Small intestine (tissue), 7 donors: ENCODE results near the gene TDRD3. TPM values are rescaled to one million over a fixed set of nuclear protein-coding genes. Genes with fewer than 3 reads are reported as not detected.
A peak's percentile ranks its signal among the peaks of the same experiment; 100 is the strongest.

Experiments used
- DNase-seq, 2 donors: peaks; one replicate each; pipeline versions ENCODE4 v3.0.0 to v3.0.0-alpha.2; 2013
- FAIRE-seq: peaks from 2 replicates; lab custom pipeline; 2012; peaks lifted over from hg19 to GRCh38; lab: Jason Lieb, UNC
- H3K27ac ChIP-seq, 3 donors: one replicate each; pipeline ENCODE4 v1.5.1; 2013; ENCODE audit warnings: low read length in 2 of 3, mild to moderate bottlenecking in 2 of 3, control low read depth in 1 of 3, inconsistent platforms in 1 of 3, low read depth in 1 of 3, moderate library complexity in 1 of 3
- H3K27me3 ChIP-seq, 3 donors: one replicate each; pipeline ENCODE4 v1.6.1; 2013; ENCODE audit warnings: low read length in 3 of 3, inconsistent platforms in 1 of 3; ENCODE audit not compliant: control insufficient read depth in 3 of 3, insufficient read depth in 3 of 3
- H3K36me3 ChIP-seq, 3 donors: one replicate each; pipeline ENCODE4 v1.6.1; 2013; ENCODE audit warnings: low read length in 3 of 3, inconsistent platforms in 1 of 3, low read depth in 1 of 3, mild to moderate bottlenecking in 1 of 3, moderate library complexity in 1 of 3; ENCODE audit not compliant: control insufficient read depth in 3 of 3, insufficient read depth in 2 of 3
- H3K4me1 ChIP-seq, 3 donors: one replicate each; pipeline ENCODE4 v1.6.1; 2013; ENCODE audit warnings: low read length in 2 of 3, inconsistent platforms in 1 of 3, low read depth in 1 of 3, mild to moderate bottlenecking in 1 of 3, moderate library complexity in 1 of 3; ENCODE audit not compliant: control insufficient read depth in 3 of 3, insufficient read depth in 2 of 3
- H3K4me3 ChIP-seq, 3 donors: one replicate each; pipeline ENCODE4 v1.5.1; 2013; ENCODE audit warnings: low read length in 3 of 3, control low read depth in 1 of 3, inconsistent platforms in 1 of 3, low read depth in 1 of 3, mild to moderate bottlenecking in 1 of 3, moderate library complexity in 1 of 3
- H3K9me3 ChIP-seq, 2 donors: one replicate each; pipeline ENCODE4 v1.6.1; 2013; ENCODE audit warnings: low read depth in 1 of 2, low read length in 1 of 2; ENCODE audit not compliant: control insufficient read depth in 2 of 2, insufficient read depth in 1 of 2
- WGBS, 3 donors: extraction: QIAGEN DNeasy Blood & Tissue Kit; methylation state at CpG; one replicate each; pipeline ENCODE4 v1.1.7; 2013; 5-methylcytosine and 5-hydroxymethylcytosine counted together
- polyA plus RNA-seq, 4 donors: library from polyadenylated mRNA; stranded (reverse) in 3 of 4; unstranded in 1 of 4; fragments of 200-250 nt in 3 of 4; fragments of 120-200 nt in 1 of 4; gene quantifications; one replicate each; pipeline versions ENCODE4 v1.2.1 to v1.2.3, GENCODE V29; 2013
- donor health status: healthy with polysubstance abuse.
- donor health status: control.
- donor health status: control.
- donor health status: Bipolar disorder and iron deficiency.
- donor health status: healthy.

Gene TDRD3
- polyA plus RNA-seq, 4 donors: 10.0 to 21.7 (median 10.1) TPM

- Histone ChIP-seq H3K4me3 (no peak overlapping the region), H3K9me3 (no peaks in the 10 kb centered on the region), H3K27me3 (peaks cover 0 to 2% (median 0%) of the 10 kb centered on the region in 3 donors), H3K36me3 (no peaks in the 10 kb centered on the region), H3K27ac (no peak overlapping the region), H3K4me1 (no peaks in the 10 kb centered on the region)
- 68 to 82% (median 80%) methylated on average over 2 of the region's 2 CpGs for WGBS, 3 donors
- DNase-seq (no peak), FAIRE-seq (no peak)
Observed at GRCh38 chr13:60611523-60611922, 214.5 kb downstream of the TDRD3 start.

- H3K9me3 ChIP-seq: no peaks in the 10 kb centered on the region
- H3K4me3 ChIP-seq: no peak overlapping the region
- DNase-seq: no peak
- H3K27ac ChIP-seq: no peak overlapping the region
- H3K36me3 ChIP-seq: no peaks in the 10 kb centered on the region
- no peak for FAIRE-seq
- H3K4me1 ChIP-seq: no peaks in the 10 kb centered on the region
- WGBS, 3 donors: 49 to 55% (median 50%) methylated on average over 3 of the region's 3 CpGs
- peaks cover 0 to 2% (median 0%) of the 10 kb centered on the region in 3 donors for H3K27me3 ChIP-seq
Observed at GRCh38 chr13:60612593-60612992, 215.6 kb downstream of the TDRD3 start.

- H3K4me1 ChIP-seq: no peaks in the 10 kb centered on the region
- H3K9me3 ChIP-seq: no peaks in the 10 kb centered on the region
- no peak overlapping the region for H3K27ac ChIP-seq
- no peak for DNase-seq
- 89 to 100% (median 92%) methylated on average over 1 of the region's 1 CpG for WGBS, 3 donors
- FAIRE-seq: no peak
- peaks cover 0 to 2% (median 0%) of the 10 kb centered on the region in 3 donors for H3K27me3 ChIP-seq
- no peak overlapping the region for H3K4me3 ChIP-seq
- no peaks in the 10 kb centered on the region for H3K36me3 ChIP-seq
Observed at GRCh38 chr13:60613080-60613479, 216.1 kb downstream of the TDRD3 start.

GRCh38 chr13:60617991-60618733, 221.1 kb downstream of the TDRD3 start:
- Histone ChIP-seq H3K4me1 (no peaks in the 10 kb centered on the region), H3K4me3 (no peak overlapping the region), H3K27me3 (no peaks in the 10 kb centered on the region), H3K36me3 (no peaks in the 10 kb centered on the region), H3K9me3 (no peaks in the 10 kb centered on the region), H3K27ac (no peak overlapping the region)
- WGBS, 3 donors: 74 to 79% (median 76%) methylated on average over 4 of the region's 4 CpGs
- FAIRE-seq (no peak), DNase-seq (peak in 1 of 2 donors; percentile 6)

- FAIRE-seq (no peak), DNase-seq (no peak)
- Histone ChIP-seq H3K9me3 (no peaks in the 10 kb centered on the region), H3K36me3 (no peaks in the 10 kb centered on the region), H3K27me3 (no peaks in the 10 kb centered on the region), H3K4me3 (no peak overlapping the region), H3K27ac (no peak overlapping the region), H3K4me1 (no peaks in the 10 kb centered on the region)
- WGBS, 3 donors: 53 to 86% (median 73%) methylated on average over 2 of the region's 2 CpGs
Observed at GRCh38 chr13:60619461-60619860, 222.4 kb downstream of the TDRD3 start.

- no peaks in the 10 kb centered on the region for H3K4me1 ChIP-seq
- no peak overlapping the region for H3K4me3 ChIP-seq
- no peak overlapping the region for H3K27ac ChIP-seq
- H3K9me3 ChIP-seq: no peaks in the 10 kb centered on the region
- DNase-seq (no peak), FAIRE-seq (no peak)
- H3K36me3 ChIP-seq: no peaks in the 10 kb centered on the region
- no peaks in the 10 kb centered on the region for H3K27me3 ChIP-seq
- 50 to 70% (median 63%) methylated on average over 5 of the region's 5 CpGs for WGBS, 3 donors
Observed at GRCh38 chr13:60620611-60621395, 223.8 kb downstream of the TDRD3 start.

- no peak overlapping the region for H3K4me3 ChIP-seq
- no peaks in the 10 kb centered on the region for H3K9me3 ChIP-seq
- no peaks in the 10 kb centered on the region for H3K36me3 ChIP-seq
- 45 to 71% (median 57%) methylated on average over 1 of the region's 1 CpG for WGBS, 3 donors
- H3K27ac ChIP-seq: no peak overlapping the region
- H3K27me3 ChIP-seq: no peaks in the 10 kb centered on the region
- DNase-seq (no peak), FAIRE-seq (no peak)
- no peaks in the 10 kb centered on the region for H3K4me1 ChIP-seq
Observed at GRCh38 chr13:60623151-60623550, 226.1 kb downstream of the TDRD3 start.
